ENCODE data around the gene FAHD2A.
"Not testable (repeated sequence)": the region's sequence is repeated elsewhere in the genome, so short reads cannot be mapped to it uniquely, and the experiment has no call there.

The FAHD2A gene

GRCh38 chr2:95390881-95391321 lies 11.6 kb upstream of the FAHD2A start:
- DNase-seq: no peak

DNA sequence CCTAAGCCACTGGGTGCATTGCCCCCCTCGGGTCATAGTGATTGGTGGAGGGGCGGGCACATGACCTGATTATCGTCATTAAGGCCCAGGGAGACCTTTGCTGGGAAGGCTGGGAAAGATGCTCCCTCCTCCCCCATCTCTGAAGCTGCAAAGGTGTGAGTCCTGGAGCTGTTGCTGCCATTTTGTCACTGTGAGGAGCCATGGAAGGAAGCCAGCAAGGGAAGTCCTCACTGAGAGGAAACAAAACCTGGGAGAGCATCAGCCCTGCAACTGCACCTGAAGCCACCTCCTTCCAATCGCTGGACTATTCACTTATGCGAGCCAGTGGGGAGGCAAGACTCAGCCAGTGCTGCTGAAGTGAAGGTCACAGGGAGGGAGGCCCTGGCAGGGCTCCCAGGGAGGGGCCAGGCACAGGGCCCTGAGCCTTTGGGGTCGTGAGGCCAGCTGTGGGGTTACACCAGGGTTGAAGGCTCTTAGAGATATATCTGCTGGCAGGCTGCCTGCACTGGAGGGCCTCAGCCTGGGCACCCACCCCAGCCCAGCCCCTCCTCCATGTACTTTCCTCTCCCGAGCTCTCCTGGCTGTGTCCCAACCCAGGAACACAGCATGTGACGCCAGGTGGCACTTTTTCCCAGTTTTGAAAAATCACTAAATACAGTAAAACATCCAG lies 10.7 kb upstream of the FAHD2A start:
- no peak for DNase-seq

DNA sequence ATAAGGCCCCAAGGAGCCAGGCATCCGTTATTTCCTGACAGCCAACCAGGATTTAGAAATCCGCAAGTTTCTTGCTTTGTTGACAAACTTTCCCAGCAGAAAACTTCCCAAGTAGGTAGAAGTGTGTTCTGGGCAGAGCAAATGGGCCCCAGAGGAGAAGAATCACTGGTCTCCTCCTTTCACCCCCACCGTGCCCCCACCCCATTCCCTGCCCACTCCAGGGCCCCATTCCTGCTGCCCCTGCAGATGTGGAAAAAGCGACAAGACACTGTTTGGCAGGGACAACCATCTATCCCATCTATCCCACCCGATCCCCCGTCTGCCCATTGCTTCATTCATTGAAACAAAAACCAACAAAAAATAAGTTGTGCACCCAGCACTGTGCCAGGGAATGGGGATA lies 10.2 kb upstream of the FAHD2A start:
- no peak for DNase-seq

DNA sequence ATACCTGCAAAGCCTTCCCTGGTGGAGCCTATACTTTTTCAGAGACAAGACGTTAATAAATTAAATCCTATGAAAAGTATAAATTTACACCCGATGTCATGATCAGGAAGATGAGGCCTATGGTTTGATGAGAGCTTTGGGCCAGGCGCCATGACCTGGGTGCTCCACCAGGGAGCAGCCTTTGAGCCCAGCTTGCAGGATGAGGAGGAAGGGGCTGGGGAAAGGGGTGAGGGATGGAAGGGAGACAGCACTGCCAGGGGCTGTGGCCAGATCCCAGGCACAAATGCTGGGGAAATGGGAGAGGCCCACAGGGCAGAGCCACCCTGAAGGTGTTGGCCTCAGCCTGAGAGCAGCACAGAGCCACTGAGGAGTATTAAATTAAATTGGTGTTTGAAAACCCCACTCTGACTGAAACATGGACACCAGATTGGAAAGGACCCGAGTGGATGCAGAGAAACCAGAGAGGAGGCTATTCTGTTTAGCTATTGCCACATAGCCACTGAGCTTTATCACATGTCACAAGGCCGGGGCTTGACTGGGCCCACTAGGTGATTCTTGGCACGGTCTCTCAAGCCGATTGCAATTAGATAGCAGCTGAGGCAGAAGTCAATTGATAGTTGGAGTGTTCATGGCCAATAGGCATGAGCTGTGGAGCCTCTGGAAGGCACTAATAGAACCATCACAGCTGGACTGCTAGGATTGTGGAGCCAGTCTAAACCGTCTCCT lies 9.6 kb upstream of the FAHD2A start:
- DNase-seq: peak; percentile 11

GRCh38 chr2:95393901-95394300 lies 8.6 kb upstream of the FAHD2A start:
- DNase-seq: no peak

GRCh38 chr2:95399061-95399460 lies 3.4 kb upstream of the FAHD2A start:
- DNase-seq: no peak

- DNase-seq: no peak
These were observed 1.0 kb upstream of the FAHD2A start for GRCh38 chr2:95401480-95401879.

- not testable (repeated sequence) for DNase-seq
These were observed 521 bp upstream of the FAHD2A start for GRCh38 chr2:95402004-95402369.

GRCh38 chr2:95403204-95403721 lies 755 bp downstream of the FAHD2A start:
- DNase-seq: peak; percentile 66

GRCh38 chr2:95403824-95404223 lies 1.3 kb downstream of the FAHD2A start:
- DNase-seq: not testable (repeated sequence)

DNA sequence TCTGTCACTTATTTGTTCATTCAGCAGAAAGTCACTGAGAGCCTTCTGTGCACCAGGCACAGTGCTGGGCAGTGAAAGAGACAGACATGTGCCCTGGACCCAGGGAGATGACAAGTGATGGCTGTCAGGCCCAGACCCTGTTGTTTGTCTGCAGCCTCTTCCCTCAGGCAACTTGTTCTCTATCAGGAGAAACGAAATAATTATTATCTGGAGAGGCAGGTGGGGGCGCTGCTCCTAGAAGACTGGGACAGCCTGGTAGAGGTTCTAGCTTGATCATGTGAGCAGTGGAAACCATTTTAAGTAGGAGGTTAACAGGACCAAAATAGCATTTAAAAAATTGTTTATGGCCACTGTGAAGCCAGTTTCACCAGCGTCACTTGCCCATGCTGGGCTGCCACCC lies 2.2 kb downstream of the FAHD2A start:
- not testable (repeated sequence) for DNase-seq

DNA sequence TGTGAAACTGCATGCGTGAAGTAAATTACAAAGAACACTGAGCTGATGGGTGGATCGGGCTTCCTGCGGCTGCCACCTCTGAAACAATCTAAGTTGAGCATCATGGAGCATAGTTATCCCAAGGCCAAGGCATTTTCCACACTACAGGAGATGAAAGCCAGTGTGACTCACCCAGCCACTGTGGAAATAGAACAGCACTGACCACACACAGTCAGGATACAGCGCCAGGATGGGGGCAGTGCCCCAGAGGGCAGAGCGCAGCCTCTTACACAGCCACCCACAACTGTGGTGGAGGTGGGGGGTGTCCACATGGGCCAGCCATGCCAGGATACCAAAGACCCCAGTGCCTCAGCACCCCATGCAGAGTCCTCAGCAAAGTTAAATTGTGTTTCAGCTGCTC lies 8.7 kb downstream of the FAHD2A start:
- not testable (repeated sequence) for DNase-seq

- peak; percentile 86 for DNase-seq
These were observed 11.6 kb downstream of the FAHD2A start for GRCh38 chr2:95414015-95414594.

DNA sequence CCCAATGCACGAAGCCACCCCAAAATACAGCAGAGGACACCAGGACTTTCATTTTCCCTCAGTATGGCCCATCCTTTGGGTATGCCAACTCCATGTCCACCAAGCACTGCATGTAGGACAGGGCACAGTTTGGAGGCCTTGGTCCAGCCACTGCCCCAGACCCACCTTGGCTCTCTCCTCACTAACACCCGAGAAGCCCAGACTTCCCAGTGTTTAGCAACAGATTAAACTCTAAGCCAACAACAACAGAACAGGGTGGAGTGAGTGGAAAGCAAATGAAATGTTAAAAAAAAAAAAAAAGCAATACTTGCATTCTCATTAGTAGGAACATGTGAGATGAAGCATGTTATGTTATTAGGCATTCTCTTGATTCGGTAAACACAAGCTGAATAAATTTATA lies 12.6 kb downstream of the FAHD2A start:
- DNase-seq: not testable (repeated sequence)

DNA sequence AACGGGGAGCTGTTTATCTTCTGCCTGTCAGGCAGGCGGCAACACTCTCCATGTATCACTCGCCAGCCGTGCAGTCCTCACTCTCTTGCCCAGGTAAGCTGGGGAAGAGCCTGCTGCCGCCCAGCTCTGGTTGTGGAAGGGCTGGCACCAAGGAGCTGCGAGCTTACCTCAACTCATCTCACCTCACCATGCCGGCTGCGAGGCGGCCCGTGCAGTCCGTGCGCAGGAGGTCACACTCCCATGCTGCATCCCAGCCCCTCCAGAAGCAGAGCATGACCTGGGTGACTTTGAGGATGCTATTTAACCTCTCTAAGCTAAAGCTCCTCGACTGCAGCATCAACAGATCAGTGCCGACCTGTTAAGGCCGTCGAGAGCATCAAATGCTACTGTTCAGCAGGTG lies 13.1 kb downstream of the FAHD2A start:
- not testable (repeated sequence) for DNase-seq

GRCh38 chr2:95427196-95427867 lies 24.8 kb downstream of the FAHD2A start:
- DNase-seq: not testable (repeated sequence)

GRCh38 chr2:95429748-95430467 lies 27.4 kb downstream of the FAHD2A start:
- not testable (repeated sequence) for DNase-seq

DNA sequence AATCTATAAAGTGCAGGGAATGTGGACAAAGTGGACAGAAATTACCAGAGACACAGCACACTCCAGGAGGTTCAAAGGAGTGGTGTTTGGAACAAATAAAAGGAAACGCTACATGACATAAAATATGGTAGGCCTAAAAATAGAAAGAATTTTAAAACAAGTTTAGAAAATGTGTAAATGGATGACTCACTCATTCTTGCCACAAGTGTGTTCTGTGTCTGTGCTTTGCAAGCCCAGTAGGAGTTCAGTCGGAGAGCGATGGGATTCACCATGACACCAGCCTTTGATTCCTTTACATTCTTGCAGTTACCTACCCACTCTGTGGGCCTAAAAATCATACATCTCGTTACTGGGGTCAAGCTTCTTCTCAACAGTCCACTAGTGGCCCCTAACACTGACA lies 30.9 kb downstream of the FAHD2A start:
- DNase-seq: not testable (repeated sequence)

GRCh38 chr2:95433973-95434372 lies 31.5 kb downstream of the FAHD2A start:
- DNase-seq: not testable (repeated sequence)

DNA sequence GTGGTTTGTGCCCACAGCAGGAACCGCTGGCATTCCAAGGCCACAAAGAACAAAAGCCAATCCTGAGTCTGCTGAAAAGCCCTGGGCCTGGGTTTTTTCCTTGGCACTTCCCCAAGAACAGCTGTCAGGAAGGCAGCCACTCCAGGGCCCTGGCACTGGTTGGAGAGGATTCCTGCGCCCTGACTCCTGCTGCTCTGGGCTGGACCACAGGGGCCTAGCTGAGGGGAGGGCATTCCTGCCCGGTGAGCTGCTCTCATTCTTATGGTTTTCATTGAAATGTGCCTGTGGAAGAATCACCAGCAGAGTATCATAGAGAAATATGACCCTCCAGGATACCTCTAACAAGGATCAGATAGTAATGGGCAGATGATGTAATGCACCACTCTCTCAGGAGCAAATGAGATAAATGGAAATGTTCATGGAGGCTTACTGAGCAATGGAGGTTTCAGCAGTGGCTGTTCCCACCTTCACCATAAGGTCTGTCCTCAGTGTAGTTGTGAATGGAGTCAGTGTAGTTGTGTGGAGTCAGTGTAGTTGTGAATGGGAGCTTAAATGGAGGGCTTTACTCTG lies 32.1 kb downstream of the FAHD2A start:
- DNase-seq: not testable (repeated sequence)

- DNase-seq: not testable (repeated sequence)
These were observed 32.8 kb downstream of the FAHD2A start for GRCh38 chr2:95435162-95435871.

GRCh38 chr2:95435872-95436209 lies 33.3 kb downstream of the FAHD2A start:
- DNase-seq: not testable (repeated sequence)

Measured in NCI-H82 (cell line).